Measurements from ENCODE around the gene NKAPD1. TPM values are rescaled to one million over a fixed set of nuclear protein-coding genes. Genes with fewer than 3 reads are reported as not detected.

The NKAPD1 gene
- total and polyA plus RNA-seq, 2 of the 13 experiments (the other 11 are each of a cell fraction or from before 2014, with no cell fraction given): 11.2 to 22.5 TPM

DNA sequence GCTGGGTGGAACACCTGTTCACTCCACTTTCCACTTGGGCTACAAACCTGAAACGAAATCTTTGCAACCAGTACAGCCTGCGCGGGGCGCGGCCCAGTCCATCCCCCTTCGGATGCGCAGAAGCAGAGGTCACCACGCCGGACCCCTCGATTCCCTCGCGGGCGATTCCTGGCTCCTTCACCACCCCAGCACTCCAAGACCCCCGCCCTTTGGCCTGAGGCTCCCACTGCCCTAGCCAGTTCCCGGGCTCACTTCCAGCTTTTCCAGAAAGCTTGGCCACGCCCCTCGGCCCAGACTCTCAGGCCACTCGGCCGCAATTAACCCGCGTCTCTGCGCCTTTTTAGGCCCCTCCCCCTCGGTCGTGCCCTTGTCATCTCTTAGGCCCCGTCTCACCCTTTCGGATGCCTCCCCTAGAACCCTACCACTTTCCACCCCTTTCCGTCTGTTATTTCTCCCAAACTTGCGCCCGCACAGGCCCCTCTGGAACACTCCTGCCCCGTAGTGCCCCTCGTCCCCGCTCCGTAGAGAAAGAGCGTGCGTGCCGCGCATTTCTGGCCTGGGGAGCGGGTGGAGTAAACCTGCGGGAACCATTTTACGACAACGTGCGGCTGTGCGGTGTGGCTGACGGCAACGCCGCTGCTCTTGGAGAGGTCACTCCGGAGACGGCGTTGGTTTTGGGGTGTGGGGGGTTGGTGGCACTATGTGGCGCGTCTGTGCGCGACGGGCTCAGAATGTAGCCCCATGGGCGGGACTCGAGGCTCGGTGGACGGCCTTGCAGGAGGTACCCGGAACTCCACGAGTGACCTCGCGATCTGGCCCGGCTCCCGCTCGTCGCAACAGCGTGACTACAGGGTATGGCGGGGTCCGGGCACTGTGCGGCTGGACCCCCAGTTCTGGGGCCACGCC is 49.1 kb upstream of the NKAPD1 start, which contains the start of gene DLAT (continued):
- TF ChIP-seq, protein P1, sequence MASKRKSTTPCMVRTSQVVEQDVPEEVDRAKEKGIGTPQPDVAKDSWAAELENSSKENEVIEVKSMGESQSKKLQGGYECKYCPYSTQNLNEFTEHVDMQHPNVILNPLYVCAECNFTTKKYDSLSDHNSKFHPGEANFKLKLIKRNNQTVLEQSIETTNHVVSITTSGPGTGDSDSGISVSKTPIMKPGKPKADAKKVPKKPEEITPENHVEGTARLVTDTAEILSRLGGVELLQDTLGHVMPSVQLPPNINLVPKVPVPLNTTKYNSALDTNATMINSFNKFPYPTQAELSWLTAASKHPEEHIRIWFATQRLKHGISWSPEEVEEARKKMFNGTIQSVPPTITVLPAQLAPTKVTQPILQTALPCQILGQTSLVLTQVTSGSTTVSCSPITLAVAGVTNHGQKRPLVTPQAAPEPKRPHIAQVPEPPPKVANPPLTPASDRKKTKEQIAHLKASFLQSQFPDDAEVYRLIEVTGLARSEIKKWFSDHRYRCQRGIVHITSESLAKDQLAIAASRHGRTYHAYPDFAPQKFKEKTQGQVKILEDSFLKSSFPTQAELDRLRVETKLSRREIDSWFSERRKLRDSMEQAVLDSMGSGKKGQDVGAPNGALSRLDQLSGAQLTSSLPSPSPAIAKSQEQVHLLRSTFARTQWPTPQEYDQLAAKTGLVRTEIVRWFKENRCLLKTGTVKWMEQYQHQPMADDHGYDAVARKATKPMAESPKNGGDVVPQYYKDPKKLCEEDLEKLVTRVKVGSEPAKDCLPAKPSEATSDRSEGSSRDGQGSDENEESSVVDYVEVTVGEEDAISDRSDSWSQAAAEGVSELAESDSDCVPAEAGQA (IDR thresholded peaks at IDR 0.05; ENCODE audit: low read depth): peak; percentile 52; the same call in 1 of the 2 replicates
- TF ChIP-seq, protein P1 (CRISPR knock-in tag; IDR thresholded peaks at IDR 0.05; ENCODE audit: borderline replicate concordance): no peak
- peak; percentile 83; the same call in 1 of the 2 replicates for TF ChIP-seq ZNF451 (CRISPR knock-in tag; IDR thresholded peaks at IDR 0.05)
- TF ChIP-seq, protein P2, sequence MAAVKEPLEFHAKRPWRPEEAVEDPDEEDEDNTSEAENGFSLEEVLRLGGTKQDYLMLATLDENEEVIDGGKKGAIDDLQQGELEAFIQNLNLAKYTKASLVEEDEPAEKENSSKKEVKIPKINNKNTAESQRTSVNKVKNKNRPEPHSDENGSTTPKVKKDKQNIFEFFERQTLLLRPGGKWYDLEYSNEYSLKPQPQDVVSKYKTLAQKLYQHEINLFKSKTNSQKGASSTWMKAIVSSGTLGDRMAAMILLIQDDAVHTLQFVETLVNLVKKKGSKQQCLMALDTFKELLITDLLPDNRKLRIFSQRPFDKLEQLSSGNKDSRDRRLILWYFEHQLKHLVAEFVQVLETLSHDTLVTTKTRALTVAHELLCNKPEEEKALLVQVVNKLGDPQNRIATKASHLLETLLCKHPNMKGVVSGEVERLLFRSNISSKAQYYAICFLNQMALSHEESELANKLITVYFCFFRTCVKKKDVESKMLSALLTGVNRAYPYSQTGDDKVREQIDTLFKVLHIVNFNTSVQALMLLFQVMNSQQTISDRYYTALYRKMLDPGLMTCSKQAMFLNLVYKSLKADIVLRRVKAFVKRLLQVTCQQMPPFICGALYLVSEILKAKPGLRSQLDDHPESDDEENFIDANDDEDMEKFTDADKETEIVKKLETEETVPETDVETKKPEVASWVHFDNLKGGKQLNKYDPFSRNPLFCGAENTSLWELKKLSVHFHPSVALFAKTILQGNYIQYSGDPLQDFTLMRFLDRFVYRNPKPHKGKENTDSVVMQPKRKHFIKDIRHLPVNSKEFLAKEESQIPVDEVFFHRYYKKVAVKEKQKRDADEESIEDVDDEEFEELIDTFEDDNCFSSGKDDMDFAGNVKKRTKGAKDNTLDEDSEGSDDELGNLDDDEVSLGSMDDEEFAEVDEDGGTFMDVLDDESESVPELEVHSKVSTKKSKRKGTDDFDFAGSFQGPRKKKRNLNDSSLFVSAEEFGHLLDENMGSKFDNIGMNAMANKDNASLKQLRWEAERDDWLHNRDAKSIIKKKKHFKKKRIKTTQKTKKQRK (IDR thresholded peaks at IDR 0.05; ENCODE audit: low read length): no peak
- TF ChIP-seq ZNF530 (CRISPR knock-in tag; IDR thresholded peaks at IDR 0.05; ENCODE audit: low read depth): no peak
- TF ChIP-seq ZBTB3 (CRISPR knock-in tag; IDR thresholded peaks at IDR 0.05; ENCODE audit: borderline replicate concordance, low read depth): peak; percentile 47; the same call in 1 of the 2 replicates
- TF ChIP-seq, protein P3, sequence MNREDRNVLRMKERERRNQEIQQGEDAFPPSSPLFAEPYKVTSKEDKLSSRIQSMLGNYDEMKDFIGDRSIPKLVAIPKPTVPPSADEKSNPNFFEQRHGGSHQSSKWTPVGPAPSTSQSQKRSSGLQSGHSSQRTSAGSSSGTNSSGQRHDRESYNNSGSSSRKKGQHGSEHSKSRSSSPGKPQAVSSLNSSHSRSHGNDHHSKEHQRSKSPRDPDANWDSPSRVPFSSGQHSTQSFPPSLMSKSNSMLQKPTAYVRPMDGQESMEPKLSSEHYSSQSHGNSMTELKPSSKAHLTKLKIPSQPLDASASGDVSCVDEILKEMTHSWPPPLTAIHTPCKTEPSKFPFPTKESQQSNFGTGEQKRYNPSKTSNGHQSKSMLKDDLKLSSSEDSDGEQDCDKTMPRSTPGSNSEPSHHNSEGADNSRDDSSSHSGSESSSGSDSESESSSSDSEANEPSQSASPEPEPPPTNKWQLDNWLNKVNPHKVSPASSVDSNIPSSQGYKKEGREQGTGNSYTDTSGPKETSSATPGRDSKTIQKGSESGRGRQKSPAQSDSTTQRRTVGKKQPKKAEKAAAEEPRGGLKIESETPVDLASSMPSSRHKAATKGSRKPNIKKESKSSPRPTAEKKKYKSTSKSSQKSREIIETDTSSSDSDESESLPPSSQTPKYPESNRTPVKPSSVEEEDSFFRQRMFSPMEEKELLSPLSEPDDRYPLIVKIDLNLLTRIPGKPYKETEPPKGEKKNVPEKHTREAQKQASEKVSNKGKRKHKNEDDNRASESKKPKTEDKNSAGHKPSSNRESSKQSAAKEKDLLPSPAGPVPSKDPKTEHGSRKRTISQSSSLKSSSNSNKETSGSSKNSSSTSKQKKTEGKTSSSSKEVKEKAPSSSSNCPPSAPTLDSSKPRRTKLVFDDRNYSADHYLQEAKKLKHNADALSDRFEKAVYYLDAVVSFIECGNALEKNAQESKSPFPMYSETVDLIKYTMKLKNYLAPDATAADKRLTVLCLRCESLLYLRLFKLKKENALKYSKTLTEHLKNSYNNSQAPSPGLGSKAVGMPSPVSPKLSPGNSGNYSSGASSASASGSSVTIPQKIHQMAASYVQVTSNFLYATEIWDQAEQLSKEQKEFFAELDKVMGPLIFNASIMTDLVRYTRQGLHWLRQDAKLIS (CRISPR knock-in tag; IDR thresholded peaks at IDR 0.05): no peak
- no peak for TF ChIP-seq RCOR2 (CRISPR knock-in tag; IDR thresholded peaks at IDR 0.05)
- TF ChIP-seq, protein P4, sequence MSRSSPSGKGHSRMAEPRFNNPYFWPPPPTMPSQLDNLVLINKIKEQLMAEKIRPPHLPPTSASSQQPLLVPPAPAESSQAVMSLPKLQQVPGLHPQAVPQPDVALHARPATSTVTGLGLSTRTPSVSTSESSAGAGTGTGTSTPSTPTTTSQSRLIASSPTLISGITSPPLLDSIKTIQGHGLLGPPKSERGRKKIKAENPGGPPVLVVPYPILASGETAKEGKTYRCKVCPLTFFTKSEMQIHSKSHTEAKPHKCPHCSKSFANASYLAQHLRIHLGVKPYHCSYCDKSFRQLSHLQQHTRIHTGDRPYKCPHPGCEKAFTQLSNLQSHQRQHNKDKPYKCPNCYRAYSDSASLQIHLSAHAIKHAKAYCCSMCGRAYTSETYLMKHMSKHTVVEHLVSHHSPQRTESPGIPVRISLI (CRISPR knock-in tag; IDR thresholded peaks at IDR 0.05; ENCODE audit: borderline replicate concordance): peak; percentile 57; the same call in 1 of the 2 replicates
- peak; percentile 69 for TF ChIP-seq ARNT2 (CRISPR knock-in tag; IDR thresholded peaks at IDR 0.05; ENCODE audit: low read depth)
- TF ChIP-seq, protein P5, sequence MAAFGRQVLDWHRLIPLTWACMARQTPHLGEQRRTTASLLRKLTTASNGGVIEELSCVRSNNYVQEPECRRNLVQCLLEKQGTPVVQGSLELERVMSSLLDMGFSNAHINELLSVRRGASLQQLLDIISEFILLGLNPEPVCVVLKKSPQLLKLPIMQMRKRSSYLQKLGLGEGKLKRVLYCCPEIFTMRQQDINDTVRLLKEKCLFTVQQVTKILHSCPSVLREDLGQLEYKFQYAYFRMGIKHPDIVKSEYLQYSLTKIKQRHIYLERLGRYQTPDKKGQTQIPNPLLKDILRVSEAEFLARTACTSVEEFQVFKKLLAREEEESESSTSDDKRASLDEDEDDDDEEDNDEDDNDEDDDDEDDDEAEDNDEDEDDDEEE (CRISPR knock-in tag; IDR thresholded peaks at IDR 0.05): no peak
